ENCODE data around the gene RAB3GAP1.

The RAB3GAP1 gene

DNA sequence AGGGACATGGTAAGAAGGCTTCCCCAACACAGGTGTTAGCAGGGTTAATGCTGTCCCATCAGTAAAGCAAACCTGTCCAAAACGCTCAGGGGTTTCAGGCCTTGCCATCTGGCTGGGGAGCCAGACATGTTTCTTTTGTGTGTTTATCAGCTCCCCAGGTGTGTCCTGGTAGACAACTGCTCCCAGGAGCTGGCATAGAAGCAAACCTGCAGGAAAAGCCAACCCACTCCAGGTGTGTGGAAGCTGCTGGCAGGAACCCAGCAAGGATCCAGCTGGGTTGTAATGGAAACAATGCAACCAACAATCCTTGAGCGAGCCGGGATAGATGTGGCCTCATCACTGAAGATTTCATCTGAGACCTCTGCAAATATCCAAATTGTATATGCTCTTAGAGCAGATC, 123.1 kb downstream of the RAB3GAP1 start:
- Histone ChIP-seq H3K9ac (no peak overlapping the region), H3K36me3 (ENCODE audit: insufficient read depth) (no peaks in the 10 kb centered on the region), H3K4me1 (ENCODE audit: low read depth, poor library complexity, severe bottlenecking) (peaks cover 12% of the 10 kb centered on the region), H4K20me1 (ENCODE audit: insufficient read depth) (no peaks in the 10 kb centered on the region), H2AFZ (ENCODE audit: low read depth) (no peak overlapping the region), H3K4me2 (no peak overlapping the region), H3K79me2 (ENCODE audit: insufficient read depth, low read depth) (no peaks in the 10 kb centered on the region), H3K27ac (no peak overlapping the region), H3K27me3 (ENCODE audit: insufficient read depth, low read depth) (no peaks in the 10 kb centered on the region), H3K4me3 (IDR thresholded peaks at IDR 0.05; ENCODE audit: insufficient read depth, low read depth, low read length) (no peak overlapping the region)
- TF ChIP-seq, protein P1, sequence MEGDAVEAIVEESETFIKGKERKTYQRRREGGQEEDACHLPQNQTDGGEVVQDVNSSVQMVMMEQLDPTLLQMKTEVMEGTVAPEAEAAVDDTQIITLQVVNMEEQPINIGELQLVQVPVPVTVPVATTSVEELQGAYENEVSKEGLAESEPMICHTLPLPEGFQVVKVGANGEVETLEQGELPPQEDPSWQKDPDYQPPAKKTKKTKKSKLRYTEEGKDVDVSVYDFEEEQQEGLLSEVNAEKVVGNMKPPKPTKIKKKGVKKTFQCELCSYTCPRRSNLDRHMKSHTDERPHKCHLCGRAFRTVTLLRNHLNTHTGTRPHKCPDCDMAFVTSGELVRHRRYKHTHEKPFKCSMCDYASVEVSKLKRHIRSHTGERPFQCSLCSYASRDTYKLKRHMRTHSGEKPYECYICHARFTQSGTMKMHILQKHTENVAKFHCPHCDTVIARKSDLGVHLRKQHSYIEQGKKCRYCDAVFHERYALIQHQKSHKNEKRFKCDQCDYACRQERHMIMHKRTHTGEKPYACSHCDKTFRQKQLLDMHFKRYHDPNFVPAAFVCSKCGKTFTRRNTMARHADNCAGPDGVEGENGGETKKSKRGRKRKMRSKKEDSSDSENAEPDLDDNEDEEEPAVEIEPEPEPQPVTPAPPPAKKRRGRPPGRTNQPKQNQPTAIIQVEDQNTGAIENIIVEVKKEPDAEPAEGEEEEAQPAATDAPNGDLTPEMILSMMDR (conservative IDR thresholded peaks at IDR 0.05; ENCODE audit: low read depth, low read length), result no peak

DNA sequence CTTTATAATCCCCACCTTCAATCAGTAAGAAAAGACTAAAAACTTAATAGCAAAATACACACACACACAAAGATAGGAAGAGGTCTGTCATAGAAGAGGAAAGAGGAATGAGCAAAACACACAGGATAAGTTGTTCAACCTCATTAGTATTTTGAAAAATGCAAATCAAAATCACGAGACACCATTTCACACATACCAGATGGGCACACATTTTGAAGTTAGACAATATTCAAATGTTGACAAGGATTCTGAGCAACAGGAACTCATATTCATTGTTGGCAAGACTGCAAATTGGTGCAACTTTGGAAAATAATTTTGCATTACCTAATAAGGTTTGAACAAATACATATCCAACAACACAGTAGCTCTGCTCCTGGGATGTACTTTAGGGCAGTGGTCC, 127.6 kb downstream of the RAB3GAP1 start:
- H3K79me2 ChIP-seq (ENCODE audit: insufficient read depth, low read depth), result no peaks in the 10 kb centered on the region
- no peaks in the 10 kb centered on the region for H3K27me3 ChIP-seq (ENCODE audit: insufficient read depth, low read depth)
- no peaks in the 10 kb centered on the region for H4K20me1 ChIP-seq (ENCODE audit: insufficient read depth)
- TF ChIP-seq, protein P1 (conservative IDR thresholded peaks at IDR 0.05; ENCODE audit: low read depth, low read length), result no peak
- no peak overlapping the region for H3K4me3 ChIP-seq (IDR thresholded peaks at IDR 0.05; ENCODE audit: insufficient read depth, low read depth, low read length)
- no peak overlapping the region for H2AFZ ChIP-seq (ENCODE audit: low read depth)
- H3K36me3 ChIP-seq (ENCODE audit: insufficient read depth), result no peaks in the 10 kb centered on the region
- H3K27ac ChIP-seq, result no peak overlapping the region
- H3K4me1 ChIP-seq (ENCODE audit: low read depth, poor library complexity, severe bottlenecking), result no peaks in the 10 kb centered on the region
- H3K4me2 ChIP-seq, result no peak overlapping the region
- H3K9ac ChIP-seq, result no peak overlapping the region

DNA sequence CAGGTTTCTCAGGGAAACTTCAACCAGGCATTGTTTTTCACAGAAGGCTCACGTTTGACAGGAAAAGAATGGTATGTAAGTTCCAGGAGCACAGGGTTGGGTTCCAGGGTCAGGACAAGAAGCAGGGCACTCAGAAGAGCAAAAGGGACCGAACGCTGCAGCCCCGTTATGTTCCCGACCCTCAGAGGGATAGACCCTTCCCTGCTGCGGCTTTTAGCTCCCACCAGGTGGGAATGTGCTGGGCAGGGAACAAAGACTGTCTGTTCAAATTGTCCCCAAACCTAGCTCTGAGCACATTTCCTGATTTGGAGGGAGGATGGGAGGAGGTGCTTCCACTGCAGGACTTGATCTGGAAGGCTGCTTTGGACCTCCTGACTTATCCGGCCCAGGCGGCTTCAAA, 130.1 kb downstream of the RAB3GAP1 start:
- TF ChIP-seq, protein P1 (conservative IDR thresholded peaks at IDR 0.05; ENCODE audit: low read depth, low read length), result no peak
- Histone ChIP-seq H3K27ac (no peak overlapping the region), H3K36me3 (ENCODE audit: insufficient read depth) (no peaks in the 10 kb centered on the region), H3K4me2 (no peak overlapping the region), H3K4me1 (ENCODE audit: low read depth, poor library complexity, severe bottlenecking) (no peaks in the 10 kb centered on the region), H3K79me2 (ENCODE audit: insufficient read depth, low read depth) (no peaks in the 10 kb centered on the region), H4K20me1 (ENCODE audit: insufficient read depth) (no peaks in the 10 kb centered on the region), H3K9ac (no peak overlapping the region), H3K4me3 (IDR thresholded peaks at IDR 0.05; ENCODE audit: insufficient read depth, low read depth, low read length) (no peak overlapping the region), H2AFZ (ENCODE audit: low read depth) (no peak overlapping the region), H3K27me3 (ENCODE audit: insufficient read depth, low read depth) (no peaks in the 10 kb centered on the region)

DNA sequence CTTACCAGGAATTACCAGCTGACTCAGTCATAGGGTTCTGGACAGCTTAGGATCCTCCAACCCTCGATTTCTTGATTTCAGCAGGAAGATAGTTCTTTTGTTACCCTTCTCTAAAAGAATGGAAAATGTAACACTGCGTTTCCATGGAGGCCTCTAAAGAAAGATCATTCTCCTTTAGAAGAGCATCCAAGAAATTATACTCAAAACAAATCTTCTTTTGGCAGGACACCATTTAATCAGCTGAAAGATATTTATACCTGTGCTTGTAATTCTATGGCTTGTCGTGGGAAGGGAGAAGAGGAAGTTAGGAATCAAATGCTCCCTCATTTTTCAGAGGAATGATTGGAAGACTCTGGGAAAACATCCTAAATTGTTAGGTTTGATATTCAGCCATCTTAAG, 130.5 kb downstream of the RAB3GAP1 start:
- TF ChIP-seq, protein P1 (conservative IDR thresholded peaks at IDR 0.05; ENCODE audit: low read depth, low read length), result no peak
- H3K27ac ChIP-seq, result no peak overlapping the region

More for the DNA sequence above, 130.5 kb downstream of the RAB3GAP1 start:
- no peak overlapping the region for H3K4me3 ChIP-seq (IDR thresholded peaks at IDR 0.05; ENCODE audit: insufficient read depth, low read depth, low read length)
- H3K36me3 ChIP-seq (ENCODE audit: insufficient read depth), result no peaks in the 10 kb centered on the region
- H3K4me2 ChIP-seq, result no peak overlapping the region
- no peak overlapping the region for H3K9ac ChIP-seq
- H3K79me2 ChIP-seq (ENCODE audit: insufficient read depth, low read depth), result no peaks in the 10 kb centered on the region
- H3K27me3 ChIP-seq (ENCODE audit: insufficient read depth, low read depth), result no peaks in the 10 kb centered on the region
- H3K4me1 ChIP-seq (ENCODE audit: low read depth, poor library complexity, severe bottlenecking), result no peaks in the 10 kb centered on the region
- H2AFZ ChIP-seq (ENCODE audit: low read depth), result no peak overlapping the region
- H4K20me1 ChIP-seq (ENCODE audit: insufficient read depth), result no peaks in the 10 kb centered on the region
